ENCODE data around the gene DZIP3.

- TF ChIP-seq CTCF (IDR thresholded peaks at IDR 0.05) (no peak), POLR2A (IDR thresholded peaks at IDR 0.05) (no peak)
These were observed 24.0 kb upstream of the DZIP3 start for GRCh38 chr3:108565506-108565905.

Measured in body of pancreas (tissue), 4 donors.